GM12874 (cell line): ENCODE measurements around the gene PANX2.

Experiments
- TF ChIP-seq, protein P1 (sequence below): IDR thresholded peaks from 2 replicates; pipeline ENCODE4 v1.5.1; 2011; ENCODE audit warnings: low read depth, mild to moderate bottlenecking, control low read depth, low read length, moderate library complexity; ENCODE audit not compliant: insufficient read depth

The PANX2 gene

DNA sequence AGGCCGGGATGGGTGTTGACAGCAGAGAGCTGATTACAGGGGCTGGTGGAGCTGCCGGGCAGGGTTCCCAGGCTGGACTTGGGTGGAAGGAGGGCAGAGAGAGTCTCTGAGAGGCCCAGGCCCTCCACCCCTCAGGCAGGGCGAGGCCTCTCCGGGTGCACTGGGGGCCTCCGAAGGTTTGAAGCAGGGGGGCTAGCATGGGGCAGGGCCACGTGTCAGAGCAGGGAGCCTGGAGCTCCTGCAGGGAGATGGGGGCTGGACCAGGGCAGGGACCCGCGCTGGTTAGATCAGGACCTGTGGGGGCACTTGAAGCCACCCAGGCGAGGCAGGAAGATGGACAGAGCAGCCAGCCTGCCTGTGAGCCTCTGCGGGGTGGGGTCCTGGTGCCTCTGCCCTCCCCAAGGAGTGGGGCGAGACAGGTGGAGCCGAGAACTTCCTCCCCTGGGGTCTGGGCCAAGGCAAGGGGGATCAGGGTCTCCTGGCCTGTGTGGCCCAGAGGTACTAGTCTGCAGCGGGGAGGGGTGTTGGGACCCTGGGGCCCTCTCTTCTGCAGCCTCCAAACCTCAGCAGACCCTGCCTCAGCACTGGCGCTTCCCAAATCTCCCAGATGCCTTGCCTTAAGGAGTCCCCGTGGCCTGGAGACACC, 911 bp downstream of the PANX2 start:
- TF ChIP-seq, protein P1, sequence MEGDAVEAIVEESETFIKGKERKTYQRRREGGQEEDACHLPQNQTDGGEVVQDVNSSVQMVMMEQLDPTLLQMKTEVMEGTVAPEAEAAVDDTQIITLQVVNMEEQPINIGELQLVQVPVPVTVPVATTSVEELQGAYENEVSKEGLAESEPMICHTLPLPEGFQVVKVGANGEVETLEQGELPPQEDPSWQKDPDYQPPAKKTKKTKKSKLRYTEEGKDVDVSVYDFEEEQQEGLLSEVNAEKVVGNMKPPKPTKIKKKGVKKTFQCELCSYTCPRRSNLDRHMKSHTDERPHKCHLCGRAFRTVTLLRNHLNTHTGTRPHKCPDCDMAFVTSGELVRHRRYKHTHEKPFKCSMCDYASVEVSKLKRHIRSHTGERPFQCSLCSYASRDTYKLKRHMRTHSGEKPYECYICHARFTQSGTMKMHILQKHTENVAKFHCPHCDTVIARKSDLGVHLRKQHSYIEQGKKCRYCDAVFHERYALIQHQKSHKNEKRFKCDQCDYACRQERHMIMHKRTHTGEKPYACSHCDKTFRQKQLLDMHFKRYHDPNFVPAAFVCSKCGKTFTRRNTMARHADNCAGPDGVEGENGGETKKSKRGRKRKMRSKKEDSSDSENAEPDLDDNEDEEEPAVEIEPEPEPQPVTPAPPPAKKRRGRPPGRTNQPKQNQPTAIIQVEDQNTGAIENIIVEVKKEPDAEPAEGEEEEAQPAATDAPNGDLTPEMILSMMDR: no peak

DNA sequence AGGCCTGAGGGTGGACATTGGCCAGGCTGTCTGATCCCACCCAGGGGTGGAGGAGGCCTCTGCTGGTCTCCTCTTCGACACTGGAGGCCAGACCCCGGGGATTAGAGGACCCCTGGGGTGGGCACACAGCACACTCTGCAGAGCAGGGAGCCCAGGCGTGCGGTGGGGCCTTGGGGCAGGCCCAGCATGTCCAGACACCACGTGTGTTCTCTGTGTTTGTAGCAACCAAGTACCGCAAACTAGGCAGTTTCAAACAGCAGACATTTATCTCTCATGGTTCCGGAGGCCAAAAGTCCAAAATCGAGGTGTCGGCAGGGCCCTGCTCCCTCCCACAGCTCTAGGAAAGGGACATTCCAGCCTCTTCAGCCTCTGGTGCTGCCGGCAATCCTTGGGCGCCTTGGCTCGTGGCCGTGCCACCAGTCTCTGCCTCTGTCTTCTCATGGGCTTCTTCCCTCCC, 1.5 kb downstream of the PANX2 start:
- TF ChIP-seq, protein P1: no peak

DNA sequence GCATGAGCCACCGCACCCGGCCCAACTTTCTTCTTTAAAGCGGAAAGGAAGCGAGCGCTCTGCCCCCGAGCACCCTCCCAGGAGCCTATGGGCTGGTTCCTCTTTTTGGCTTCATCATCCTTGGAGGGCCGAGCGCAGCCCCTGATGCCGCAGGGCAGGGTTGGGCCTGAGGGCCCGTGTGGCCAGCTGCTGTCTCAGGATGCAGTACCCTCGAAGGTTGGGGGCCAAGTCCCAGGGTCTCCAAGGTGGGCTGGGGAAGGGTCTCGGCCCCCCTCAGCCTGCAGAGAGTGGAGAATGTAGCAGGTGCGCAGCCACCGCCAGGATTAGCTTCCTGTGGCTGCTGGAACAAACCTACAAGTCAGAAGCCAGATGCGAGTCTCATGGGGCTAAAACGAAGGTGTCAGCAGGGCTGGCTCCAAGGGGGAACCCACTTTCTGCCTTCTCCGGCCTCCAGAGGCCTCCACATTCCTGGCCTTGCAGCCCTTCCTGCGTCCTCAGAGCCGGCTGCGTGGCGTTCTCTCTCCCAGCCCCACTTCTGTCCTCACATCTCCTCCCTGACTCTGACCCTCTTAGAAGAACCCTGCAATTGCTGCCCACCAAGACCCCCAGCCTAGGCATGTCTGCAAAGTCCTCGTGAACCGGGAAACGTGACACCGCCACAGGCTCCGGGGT, 2.9 kb downstream of the PANX2 start:
- TF ChIP-seq, protein P1: no peak

DNA sequence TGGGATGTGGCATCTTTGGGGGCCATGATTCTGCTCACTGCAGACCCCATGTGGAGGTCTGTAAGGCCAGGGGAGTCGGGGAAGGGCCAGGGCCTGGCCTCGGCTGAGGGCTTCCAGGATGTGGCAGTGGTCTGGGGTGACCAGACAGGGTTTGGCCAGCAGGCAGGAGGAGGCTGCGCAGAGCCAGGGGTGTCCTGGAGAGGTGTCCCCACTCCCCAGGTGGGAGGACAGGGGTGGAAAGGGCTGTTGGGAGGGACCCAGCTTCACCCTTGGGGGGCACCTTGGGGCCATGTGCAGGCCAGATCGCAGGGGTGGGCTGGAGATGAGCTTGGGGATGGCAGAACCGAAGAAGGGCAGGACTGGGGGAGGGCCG, 3.4 kb downstream of the PANX2 start:
- TF ChIP-seq, protein P1: no peak

DNA sequence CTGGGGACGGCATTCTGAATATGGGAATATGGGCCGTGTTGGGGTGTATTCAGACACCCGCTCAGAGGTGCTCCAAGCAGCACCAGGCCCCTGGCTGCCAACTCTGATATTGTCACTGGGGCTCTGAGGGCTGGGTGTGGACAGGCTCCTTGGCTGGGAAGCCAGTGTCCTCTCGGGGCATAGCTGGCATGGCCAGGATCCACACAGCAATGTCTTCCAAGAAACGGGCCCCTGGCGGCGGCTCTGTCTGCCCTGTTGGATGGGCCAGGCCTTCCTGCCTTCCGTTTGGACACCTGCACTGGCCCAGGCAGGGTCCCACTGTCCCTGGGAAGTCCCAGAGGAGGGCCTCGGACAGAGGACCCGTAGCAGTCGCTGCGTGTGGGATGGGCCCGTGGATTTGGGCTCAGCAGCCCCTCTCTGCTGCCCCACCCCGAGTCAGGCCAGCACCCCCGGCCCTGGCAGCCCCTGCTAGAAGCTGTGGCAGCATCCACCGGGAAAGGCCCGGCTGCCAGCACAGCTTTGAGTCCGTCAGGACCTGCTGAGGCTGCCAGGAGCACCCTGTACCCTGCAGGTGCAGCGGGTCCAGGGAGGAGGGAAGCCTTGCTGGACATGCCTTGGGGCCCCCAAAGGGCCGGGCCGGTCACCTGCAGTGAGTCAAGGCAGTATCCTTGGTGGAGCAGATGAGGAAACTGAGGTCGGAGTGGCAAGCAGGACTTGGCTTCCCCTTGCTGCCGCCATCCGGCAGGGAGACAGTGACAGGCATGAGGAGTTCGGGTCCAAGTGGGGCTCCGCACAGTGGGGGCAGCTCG, 4.1 kb downstream of the PANX2 start:
- TF ChIP-seq, protein P1: no peak

DNA sequence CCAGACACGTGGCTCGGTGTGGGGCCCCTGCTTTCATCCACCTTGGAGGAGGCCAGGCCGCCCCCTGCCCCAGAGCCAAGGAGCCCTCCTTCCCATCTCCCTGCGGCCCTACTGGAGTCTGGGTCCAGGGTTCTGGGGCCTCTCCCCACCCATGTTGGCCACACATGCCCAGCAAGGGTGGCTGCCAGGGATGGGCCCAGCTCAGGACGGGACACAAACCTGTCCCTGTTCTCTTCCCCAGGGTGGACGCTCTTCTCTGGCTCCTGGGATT, 4.6 kb downstream of the PANX2 start:
- TF ChIP-seq, protein P1: no peak
